NCI-H345 (cell line): ENCODE results near the gene LPXN.
"Not testable (repeated sequence)": the region's sequence is repeated elsewhere in the genome, so short reads cannot be mapped to it uniquely, and the experiment has no call there.

Experiments
- DNase-seq: peaks from one replicate; lab custom pipeline; 2025; lab: John Stamatoyannopoulos, UW

LPXN gene

DNA sequence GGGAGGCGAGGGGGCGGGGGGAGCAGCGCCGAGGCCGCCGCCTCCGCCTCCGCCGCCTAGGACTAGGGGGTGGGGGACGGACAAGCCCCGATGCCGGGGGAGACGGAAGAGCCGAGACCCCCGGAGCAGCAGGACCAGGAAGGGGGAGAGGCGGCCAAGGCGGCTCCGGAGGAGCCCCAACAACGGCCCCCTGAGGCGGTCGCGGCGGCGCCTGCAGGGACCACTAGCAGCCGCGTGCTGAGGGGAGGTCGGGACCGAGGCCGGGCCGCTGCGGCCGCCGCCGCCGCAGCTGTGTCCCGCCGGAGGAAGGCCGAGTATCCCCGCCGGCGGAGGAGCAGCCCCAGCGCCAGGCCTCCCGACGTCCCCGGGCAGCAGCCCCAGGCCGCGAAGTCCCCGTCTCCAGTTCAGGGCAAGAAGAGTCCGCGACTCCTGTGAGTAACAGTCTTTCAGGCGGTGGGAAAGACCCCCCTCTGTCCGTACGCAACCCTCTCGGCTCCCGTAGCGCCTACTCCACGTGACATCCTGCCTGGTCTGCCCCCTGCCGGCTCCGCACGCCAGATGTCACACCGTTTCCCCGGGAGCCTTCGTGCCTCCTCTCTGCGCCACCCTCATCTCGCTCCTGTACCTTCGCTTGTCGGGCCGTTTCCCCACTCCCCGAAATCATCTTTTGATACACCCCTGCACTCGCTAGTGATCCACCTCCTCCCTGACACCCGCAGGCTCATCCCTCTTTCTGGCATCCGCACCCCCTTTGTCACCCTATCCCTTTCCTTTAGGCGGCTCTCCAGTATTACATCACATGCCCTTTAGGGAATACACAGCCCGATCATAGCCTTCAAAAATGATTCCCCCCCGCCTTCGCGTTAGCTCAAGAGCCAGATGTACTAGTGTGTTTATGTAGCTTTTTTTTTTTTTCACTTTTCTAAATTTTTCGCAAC is 3.8 kb upstream of the LPXN start:
- DNase-seq = peak; percentile 91

DNA sequence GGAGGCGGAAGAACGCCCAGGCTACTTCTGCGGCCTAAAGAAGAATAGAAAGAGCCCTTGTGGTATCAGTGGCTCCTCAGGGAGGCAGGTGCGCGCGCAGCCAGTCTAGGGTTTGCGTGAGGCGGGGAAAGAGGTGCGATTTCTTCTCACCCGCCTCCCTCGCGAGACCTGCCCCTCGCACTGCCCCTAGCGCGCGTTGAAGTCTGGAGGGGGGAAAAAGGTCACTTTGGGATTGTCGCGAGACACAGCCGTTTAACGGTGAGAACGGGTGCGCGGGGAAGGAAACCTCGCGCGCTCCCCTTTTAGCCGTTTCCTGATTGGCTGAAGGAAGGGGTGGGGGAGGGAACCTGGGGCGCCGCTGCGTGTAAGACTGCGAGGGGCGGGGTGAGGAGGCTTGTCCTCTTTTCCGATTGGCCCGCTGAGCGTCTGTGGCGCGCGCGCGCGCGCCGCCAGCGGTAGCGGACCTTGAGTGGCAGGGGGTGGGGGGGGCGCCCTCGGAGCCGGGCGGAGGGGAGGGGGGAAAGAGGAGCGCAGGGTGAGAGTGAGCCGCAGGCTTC is 3.1 kb upstream of the LPXN start, which contains the start of gene ZFP91:
ZFP91 (plus strand) TSS at position 429 of the 557 bp plus-strand sequence. CDS start 219 bp downstream, outside the sequence.
- peak; percentile 98 for DNase-seq

DNA sequence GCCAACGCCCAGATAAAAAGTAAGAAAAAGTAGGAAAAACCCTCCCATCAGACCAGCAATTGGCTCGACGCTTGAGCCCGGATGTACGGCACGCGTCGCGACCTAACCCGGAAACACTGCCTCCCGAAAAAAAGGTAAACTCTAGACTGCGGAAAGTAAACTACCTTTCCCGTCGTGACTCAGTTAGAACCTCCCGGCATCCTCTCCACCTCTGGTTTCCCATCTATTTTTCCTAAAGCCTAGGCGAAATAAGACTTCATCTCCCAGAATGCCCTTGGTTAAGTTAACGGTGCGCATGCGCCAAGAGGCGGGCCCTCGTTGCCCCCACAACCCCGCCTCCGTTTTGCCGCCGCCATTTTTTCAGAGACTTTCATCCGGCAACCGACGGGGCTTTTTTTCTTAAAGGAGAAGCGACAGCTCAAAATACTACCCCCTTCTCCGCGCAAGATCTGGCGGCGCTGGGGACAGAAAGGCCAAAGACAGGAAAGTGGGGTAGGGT is 2.5 kb upstream of the LPXN start:
- peak; percentile 99 for DNase-seq

DNA sequence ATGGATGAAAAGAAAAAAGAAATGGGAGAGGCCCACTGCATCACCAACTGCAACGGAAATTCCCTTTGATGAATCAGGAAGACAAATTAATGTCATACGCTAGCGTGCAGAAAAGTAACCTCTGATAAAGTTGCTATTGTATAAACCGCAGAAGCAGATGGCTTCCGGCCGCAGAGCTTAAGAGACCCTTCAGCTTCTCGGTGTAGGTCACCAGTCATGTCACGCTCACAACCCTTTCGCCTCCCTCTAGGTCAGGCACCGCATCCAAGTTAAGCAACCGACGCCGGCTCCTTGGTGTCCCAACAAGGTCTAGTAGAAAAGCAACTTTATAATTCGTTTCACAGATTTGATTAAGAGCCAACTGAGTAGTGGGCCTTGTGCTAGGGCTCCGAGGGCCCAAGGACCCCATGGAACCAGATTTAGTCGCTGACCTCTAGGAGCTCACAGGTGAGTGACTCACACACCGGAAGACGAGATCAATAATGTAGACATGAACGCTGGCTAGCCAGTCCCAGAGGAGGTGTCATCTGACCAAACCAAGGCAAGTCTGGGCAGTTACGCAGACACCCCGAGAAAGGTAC is 2.0 kb upstream of the LPXN start:
- no peak for DNase-seq

DNA sequence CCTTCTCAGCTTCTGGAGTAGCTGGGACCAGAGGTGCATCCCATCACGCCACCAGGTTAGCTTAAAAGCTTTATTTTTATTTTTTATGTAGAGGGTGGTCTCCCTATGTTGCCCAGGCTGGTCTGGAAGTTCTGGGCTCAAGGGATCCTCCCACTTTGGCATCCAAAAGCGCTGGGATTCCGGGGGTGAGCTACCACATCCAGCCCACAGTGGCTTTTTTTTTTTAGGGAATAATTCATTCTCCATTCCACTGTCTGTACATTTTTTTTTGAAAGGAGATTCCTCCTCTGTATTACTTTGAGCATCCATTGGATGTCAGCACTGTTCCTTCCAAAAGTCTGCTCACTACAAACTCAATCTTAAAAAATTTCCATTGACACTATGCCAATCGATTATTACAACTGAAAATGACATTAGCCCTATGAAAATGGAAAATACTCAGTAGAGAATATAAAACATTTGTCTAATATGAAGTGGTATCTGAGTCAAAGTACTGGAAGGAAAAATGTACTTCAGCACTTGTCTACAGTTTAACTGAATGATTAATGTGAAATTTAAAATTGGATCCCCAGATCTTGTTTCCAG is 1.3 kb upstream of the LPXN start:
- no peak for DNase-seq

DNA sequence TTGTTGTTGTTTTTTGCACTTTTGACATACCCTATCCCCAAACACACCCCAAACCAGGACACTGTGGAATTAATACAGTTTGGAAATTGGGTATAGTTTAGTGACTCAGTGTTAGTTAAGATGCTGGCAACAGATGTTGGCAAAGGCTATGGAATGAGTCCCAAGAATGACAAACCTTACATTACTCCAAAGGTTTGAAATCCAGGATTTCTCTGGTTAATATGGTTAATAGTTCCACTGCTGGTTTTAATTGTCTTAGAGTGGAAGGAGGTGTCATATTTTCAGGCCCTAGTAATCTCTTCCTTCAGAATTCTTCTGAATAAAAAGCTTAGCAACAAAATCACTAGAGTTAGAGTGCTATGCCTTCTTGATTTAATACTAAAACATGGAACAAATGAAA is 775 bp downstream of the LPXN start:
- DNase-seq = no peak

DNA sequence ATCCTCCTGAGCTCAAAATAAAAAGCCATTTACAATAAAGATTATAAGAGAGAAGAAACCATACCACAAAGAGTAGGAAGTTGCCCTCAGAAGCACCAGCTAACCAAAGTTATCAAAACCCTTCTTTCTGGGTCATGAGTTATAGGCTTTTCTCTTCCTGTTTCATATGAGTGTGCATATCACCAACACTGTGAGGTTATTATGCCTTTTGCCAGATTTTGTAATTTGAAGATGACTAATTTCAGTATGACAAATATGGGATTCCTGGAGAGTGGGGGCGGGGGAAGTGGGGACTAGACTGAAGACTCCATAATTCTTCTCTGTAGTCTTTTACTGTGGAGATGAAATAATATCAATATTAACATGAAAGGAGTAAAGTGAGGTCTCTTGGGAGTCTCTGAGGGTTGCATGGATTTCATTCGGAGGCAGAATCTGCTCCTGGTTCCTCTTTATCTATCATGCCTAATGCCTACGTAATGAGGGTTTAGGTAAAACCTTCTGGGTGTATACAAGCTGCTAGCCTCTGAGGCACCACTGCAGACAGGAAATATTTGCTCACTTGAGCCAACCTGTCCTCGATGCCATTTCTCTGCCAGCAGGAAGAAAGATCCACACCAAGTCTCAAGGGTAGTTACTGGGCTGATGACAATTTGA is 2.1 kb downstream of the LPXN start:
- DNase-seq = no peak

DNA sequence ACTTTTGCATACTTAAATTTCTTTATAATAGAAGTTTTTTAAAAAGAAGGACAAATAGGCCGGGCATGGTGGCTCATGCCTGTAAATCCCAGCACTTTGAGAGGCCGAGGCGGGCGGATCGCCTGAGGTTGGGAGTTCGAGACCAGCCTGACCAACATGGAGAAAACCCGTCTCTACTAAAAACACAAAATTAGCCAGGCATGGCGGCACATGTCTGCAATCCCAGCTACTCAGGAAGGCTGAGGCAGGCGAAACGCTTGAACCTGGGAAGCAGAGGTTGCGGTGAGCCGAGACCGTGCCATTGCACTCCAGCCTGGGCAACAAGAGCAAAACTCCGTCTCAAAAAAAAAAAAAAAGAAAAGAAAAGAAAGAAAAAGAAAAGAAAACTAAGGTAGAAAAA is 2.8 kb downstream of the LPXN start:
- DNase-seq = not testable (repeated sequence)

DNA sequence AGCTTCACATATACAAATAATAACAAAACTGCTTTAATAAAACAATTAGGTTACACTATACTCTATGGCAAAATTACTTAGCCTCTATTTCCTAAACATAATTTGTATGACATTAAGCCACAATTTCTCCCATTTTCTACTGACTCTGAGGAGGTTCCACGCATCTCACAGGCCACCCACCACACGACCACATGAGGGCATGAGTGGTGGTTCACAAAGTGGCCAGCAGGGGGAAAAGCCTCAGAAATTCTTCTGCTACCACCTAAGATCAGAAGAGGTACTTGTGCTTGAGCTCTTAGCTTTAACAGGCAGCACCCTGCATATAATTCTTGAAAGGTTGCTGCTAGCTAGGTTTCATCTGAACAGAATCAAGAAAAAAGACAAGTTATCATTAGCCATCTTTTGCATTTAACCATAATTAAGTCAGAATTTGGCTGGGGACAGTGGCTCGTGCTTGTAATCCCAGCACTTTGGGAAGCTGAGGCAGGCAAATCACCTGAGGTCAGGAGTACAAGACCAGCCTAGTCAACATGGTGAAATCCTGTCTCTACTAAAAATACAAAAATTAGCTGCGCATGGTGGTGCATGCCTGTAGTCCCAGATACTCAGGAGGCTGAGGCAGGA is 7.7 kb downstream of the LPXN start:
- peak; percentile 16 for DNase-seq

DNA sequence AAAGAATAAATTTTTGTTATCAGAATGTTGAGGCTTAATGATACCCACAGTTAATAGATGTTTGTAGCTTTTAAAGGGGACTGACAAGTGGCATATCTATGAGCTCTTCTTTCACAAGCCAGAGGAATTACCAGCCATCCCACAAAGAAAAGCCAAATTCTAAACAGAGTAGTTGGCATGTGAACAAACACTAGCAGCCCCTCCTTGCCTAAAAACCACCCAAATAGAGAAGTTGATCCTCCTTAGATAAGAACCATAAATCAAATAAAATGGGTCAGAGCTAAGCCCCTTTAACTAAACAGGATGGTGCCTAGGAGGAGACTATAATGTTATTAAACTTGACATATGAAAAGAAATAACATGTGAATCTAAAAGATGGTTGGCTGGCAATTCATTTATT is 11.4 kb downstream of the LPXN start:
- DNase-seq = no peak

DNA sequence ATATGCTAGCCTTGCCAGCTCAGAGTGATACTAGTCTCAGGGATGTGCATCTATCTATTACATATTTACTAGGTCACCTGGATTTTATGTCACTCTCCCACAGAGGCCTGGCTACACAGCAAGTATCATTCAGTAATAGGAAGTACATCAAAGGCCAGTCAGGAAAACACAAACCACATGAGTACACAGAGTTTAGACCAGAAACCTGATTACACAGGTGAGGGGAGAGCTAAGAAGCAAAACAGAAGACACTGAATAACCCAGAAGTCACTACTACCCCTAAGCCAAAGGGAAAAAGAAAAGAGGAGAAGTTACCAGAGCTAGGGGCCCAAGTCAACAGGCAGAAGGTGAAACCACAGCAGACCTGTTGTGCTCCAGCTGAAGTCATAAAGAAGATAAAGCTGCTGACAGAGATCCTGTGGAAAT is 13.3 kb downstream of the LPXN start:
- no peak for DNase-seq

DNA sequence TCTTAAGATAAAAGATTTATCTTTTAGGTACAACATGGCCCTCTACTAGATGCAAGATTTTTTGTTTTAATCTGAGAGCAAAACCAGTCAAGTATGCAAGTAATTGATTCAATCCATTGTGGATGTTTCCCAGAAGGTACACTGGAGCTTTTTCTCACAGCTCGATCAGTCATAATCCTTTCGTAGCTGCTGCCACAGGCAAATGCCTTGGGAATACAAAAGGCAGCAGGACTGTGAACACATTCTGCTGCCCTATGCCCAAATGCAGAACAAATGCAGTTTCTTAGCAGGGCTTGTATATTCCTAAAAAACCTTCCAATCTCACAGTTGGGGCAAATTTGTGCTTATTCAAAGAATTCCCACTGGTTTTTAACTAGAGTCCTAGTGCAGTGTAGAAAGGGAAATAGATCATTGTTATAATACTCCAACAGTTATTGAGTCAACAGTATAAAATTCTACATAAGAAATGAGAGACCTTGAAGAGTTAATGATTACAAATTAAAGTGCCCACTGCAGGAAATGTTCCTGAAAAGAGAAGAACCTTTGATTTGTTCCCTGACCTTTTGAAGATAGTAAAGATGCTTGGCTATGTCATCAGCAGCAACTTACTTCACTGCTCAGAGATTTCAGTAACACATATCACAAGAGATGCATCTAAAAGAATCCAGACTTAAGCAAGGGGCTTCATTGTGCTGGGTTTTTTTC is 14.1 kb downstream of the LPXN start:
- no peak for DNase-seq

DNA sequence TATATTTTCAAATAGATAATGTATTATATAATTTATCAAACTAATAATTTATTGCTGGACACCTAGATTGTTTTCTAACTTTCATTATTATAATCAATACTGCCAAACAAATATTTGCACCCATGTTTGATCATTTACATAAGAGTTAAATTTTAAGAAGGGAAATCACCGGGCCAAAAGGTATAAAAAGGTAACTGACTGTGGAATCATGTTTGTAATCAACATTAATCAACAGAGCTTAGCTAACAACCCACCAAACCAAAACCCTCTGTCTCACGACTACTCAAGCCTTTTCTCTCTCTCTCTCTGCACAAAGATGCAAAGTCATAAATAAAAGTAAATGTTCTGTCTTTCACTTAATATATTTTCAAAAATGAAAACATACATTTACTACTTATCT is 14.8 kb downstream of the LPXN start:
- DNase-seq = no peak

DNA sequence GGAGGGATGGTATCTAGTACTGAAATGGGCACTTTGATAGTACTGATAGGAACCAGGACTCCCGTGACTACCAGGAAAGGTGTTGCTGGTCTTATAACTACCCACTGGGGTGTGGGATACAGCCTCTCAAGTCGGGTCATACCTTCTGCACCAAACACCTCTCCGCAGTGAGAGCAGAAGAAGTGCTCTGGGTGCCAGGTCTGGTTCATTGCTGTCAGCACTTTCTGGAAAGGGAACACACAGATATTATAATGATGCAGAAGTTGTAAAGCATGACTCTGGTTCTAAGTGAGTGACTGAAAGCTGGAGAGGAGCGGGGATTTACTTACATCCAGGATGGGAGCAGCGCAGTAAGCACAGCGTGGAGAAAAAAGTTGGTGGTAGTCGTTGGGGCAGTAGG is 26.0 kb downstream of the LPXN start:
- DNase-seq = no peak

DNA sequence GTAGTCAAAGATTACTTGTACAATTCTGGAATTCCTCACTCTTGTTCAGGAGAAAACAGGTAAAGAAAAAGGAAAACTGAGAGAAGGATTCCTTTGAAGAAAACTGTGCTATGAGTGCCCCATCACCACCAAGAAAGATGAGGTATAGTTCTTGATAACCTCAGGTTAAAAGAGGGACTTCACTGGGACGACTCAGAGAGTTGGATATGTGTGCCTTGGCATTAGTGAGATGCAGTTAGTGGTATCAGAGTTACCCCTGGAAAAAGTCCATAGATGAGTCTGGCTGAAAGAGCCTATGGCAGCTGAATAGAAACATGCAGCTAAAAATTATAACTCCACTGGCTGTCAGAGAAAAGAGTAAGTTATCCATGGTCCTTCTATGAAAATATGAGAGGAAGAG is 28.8 kb downstream of the LPXN start:
- no peak for DNase-seq

DNA sequence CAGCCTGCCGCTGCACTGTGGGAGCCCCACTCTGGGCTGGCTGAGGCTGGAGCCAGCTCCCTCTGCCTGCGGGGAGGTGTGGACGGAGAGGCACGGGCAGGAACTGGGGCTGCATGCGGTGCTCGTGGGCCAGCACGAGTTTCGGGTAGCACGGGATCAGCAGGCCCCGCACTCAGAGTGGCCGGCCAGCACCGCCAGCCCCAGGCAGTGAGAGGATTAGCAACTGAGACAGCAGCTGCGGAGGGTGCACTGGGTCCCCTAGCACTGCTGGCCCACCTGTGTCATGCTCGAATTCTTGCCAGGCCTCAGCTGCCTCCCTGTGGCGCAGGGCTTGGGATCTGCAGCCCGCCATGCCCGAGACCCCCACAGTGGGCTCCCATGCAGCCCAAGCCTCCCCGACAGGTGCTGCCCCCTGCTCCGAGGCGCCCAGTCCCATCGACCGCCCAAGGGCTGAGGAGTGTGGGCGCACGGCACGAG is 43.8 kb downstream of the LPXN start:
- DNase-seq = no peak

DNA sequence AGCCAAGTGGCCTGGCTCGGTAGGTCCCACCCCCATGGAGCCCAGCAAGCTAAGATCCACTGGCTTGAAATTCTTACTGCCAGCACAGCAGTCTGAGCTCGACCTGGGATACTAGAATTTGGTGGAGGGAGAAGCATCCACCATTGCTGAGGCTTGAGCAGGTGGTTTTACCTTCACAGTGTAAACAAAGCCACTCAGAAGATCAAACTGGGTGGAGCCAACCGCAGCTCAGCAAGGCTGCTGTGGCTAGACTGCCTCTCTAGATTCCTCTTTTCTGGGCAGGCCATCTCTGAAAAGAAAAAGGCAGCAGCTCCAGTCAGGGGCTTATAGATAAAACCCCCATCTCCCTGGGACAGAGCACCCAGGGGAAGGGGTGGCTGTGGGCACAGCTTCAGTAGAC is 45.4 kb downstream of the LPXN start:
- DNase-seq = no peak

DNA sequence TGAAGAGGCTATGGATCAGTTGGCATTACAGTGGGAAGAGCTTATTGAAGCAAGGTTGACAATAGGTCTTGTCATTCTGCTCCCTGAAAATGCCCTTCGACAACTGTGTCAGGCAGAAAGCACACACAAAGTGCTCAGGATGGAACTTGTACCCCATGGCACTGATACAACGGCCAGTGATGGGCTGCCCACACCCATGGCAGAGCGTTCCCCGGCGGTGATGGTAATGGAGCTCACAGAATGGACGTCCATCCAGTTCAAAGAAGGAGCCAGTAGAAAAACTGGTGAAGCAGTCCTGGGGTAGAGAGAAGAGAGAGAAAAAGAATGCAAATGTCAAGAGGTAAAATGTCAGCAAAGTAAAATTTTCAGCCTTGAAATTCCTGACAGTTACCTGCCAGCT is 48.2 kb downstream of the LPXN start:
- no peak for DNase-seq

DNA sequence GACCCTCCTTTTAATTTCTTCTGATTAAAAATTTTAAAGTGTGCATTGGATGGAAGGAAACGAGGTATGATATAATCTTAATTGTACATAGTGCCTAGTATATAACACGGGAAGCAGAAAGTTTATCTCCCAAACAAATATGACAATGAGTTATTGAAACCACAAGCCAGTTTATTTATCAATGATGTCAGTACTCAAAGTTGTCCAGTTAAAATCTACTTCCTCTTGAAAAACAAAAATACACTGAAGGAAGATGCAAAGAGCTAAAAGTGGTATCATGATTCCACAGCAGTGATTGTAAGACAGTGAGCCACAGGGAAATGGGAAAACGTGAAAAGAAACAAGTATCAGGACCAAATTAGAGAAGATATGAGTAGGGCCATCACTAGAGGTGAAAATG is 48.9 kb downstream of the LPXN start:
- DNase-seq = no peak

DNA sequence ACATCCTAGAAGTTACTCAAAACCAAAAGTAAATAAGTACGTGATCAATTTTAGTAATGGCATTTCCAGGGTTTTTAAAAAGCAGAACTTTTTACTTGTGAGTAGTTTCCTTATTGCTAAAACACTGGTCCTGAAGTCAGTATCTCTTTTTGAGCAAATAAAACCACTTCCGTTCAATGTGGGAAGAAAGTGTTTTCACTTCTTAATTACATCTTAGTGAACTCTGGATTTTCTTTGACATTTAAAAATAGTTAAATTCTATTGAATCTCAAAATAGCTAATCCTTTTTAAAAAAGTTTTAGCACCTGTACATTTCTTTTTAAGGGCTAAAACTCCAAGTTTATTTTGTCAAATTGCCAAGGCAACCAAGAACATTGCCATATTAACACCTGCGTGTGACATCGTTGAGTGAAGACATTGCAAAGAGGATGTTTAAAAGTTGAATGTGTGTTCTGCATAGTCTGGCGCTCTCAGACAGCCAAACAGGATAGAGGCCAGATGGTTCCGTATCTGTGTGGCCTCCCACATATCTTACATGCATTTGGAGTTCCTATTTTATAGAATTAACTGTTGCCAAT is 50.5 kb downstream of the LPXN start:
- no peak for DNase-seq
